HG03139 (cell line): ENCODE results near the gene WDR13.
"Not testable (repeated sequence)": the region's sequence is repeated elsewhere in the genome, so short reads cannot be mapped to it uniquely, and the experiment has no call there.

Experiments
- ATAC-seq: cut with Tn5 transposase; IDR thresholded peaks from one replicate; pipeline ENCODE4 v1.9.1; 2021; ENCODE audit not compliant: unreplicated experiment

The WDR13 gene

GRCh38 chrX:48652055-48652579, 54.8 kb downstream of the WDR13 start:
- ATAC-seq = not testable (repeated sequence)

DNA sequence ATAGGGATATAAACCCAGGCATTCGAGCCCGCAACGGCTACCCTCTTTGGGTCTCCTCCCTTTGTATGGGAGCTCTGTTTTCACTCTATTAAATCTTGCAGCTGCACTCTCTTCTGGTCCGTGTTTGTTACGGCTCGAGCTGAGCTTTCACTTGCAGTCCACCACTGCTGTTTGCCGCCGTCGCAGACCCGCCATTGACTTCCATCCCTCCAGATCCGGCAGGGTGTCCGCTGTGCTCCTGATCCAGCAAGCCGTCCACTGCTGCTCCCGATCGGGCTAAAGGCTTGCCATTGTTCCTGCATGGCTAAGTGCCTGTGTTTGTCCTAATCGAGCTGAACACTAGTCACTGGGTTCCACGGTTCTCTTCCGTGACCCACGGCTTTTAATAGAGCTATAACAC, 57.5 kb downstream of the WDR13 start:
- not testable (repeated sequence) for ATAC-seq
